ENCODE measurements around the gene SLC27A5.

DNA sequence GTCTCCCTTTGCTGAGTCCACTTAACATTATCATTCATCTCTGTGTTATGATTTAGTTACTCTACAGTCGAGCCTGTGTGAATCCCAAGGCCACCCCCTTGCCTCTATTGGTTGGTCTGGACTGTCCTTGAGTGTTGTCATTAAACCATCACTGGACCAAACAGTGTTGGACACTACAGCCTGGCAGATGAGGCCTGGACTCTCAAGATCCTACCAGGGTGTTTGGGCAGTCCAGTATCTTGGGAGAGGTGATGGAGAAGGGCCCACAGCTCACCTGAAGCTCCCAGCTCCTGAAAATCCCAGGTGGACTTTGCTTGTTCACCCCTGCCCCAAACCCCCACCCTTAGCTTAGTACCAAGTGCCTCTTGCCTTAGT lies 39.3 kb upstream of the SLC27A5 start:
- TF ChIP-seq EZH2phosphoT487 (IDR thresholded peaks at IDR 0.05; ENCODE audit: borderline replicate concordance, low read depth) (no peak), JUND (IDR thresholded peaks at IDR 0.05) (no peak)
- TF ChIP-seq, protein P1, sequence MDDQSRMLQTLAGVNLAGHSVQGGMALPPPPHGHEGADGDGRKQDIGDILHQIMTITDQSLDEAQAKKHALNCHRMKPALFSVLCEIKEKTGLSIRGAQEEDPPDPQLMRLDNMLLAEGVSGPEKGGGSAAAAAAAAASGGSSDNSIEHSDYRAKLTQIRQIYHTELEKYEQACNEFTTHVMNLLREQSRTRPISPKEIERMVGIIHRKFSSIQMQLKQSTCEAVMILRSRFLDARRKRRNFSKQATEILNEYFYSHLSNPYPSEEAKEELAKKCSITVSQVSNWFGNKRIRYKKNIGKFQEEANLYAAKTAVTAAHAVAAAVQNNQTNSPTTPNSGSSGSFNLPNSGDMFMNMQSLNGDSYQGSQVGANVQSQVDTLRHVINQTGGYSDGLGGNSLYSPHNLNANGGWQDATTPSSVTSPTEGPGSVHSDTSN (IDR thresholded peaks at IDR 0.05): no peak

All from SK-N-SH (cell line).